ENCODE measurements around the gene THEMIS.

Gene THEMIS

GRCh38 chr6:127855542-127856159, 45.2 kb downstream of the THEMIS start:
- TF ChIP-seq CTCF (IDR thresholded peaks at IDR 0.05) = peak; percentile 34
- no peaks in the 10 kb centered on the region for H3K4me1 Mint-ChIP-seq
- no peak for DNase-seq
- no peaks in the 10 kb centered on the region for H3K36me3 Mint-ChIP-seq (ENCODE audit: low read depth)
- no peak overlapping the region for H3K4me3 Mint-ChIP-seq
- no peak overlapping the region for H3K27ac Mint-ChIP-seq
- no peaks in the 10 kb centered on the region for H3K27me3 Mint-ChIP-seq (ENCODE audit: low read depth, poor library complexity)
- H3K9me3 Mint-ChIP-seq = no peaks in the 10 kb centered on the region

GRCh38 chr6:127854009-127854408, 46.8 kb downstream of the THEMIS start:
- no peaks in the 10 kb centered on the region for H3K9me3 Mint-ChIP-seq
- no peak for DNase-seq
- no peaks in the 10 kb centered on the region for H3K4me1 Mint-ChIP-seq
- no peak overlapping the region for H3K4me3 Mint-ChIP-seq
- no peaks in the 10 kb centered on the region for H3K27me3 Mint-ChIP-seq (ENCODE audit: low read depth, poor library complexity)
- no peaks in the 10 kb centered on the region for H3K36me3 Mint-ChIP-seq (ENCODE audit: low read depth)
- TF ChIP-seq CTCF (IDR thresholded peaks at IDR 0.05) = no peak
- H3K27ac Mint-ChIP-seq = no peak overlapping the region

GRCh38 chr6:127851197-127851596, 49.7 kb downstream of the THEMIS start:
- no peak for DNase-seq
- peaks cover 7% of the 10 kb centered on the region for H3K9me3 Mint-ChIP-seq
- H3K4me1 Mint-ChIP-seq = no peaks in the 10 kb centered on the region
- TF ChIP-seq CTCF (IDR thresholded peaks at IDR 0.05) = no peak
- no peaks in the 10 kb centered on the region for H3K27me3 Mint-ChIP-seq (ENCODE audit: low read depth, poor library complexity)
- H3K36me3 Mint-ChIP-seq (ENCODE audit: low read depth) = no peaks in the 10 kb centered on the region
- H3K27ac Mint-ChIP-seq = no peak overlapping the region
- H3K4me3 Mint-ChIP-seq = no peak overlapping the region

GRCh38 chr6:127845242-127845641, 55.6 kb downstream of the THEMIS start:
- peaks cover 7% of the 10 kb centered on the region for H3K9me3 Mint-ChIP-seq
- DNase-seq = no peak
- H3K4me1 Mint-ChIP-seq = no peaks in the 10 kb centered on the region
- TF ChIP-seq CTCF (IDR thresholded peaks at IDR 0.05) = no peak
- no peaks in the 10 kb centered on the region for H3K27me3 Mint-ChIP-seq (ENCODE audit: low read depth, poor library complexity)
- no peaks in the 10 kb centered on the region for H3K36me3 Mint-ChIP-seq (ENCODE audit: low read depth)
- no peak overlapping the region for H3K4me3 Mint-ChIP-seq
- no peak overlapping the region for H3K27ac Mint-ChIP-seq

GRCh38 chr6:127844529-127844928, 56.3 kb downstream of the THEMIS start:
- Mint-ChIP-seq H3K4me1 (no peaks in the 10 kb centered on the region), H3K27me3 (ENCODE audit: low read depth, poor library complexity) (no peaks in the 10 kb centered on the region), H3K9me3 (peaks cover 7% of the 10 kb centered on the region), H3K36me3 (ENCODE audit: low read depth) (no peaks in the 10 kb centered on the region), H3K27ac (no peak overlapping the region), H3K4me3 (no peak overlapping the region)
- TF ChIP-seq CTCF (IDR thresholded peaks at IDR 0.05) = no peak
- DNase-seq = no peak

- TF ChIP-seq CTCF (IDR thresholded peaks at IDR 0.05) = no peak
Observed at GRCh38 chr6:127843582-127843981, 57.3 kb downstream of the THEMIS start.

More at GRCh38 chr6:127843582-127843981, 57.3 kb downstream of the THEMIS start:
- Mint-ChIP-seq H3K27me3 (ENCODE audit: low read depth, poor library complexity) (no peaks in the 10 kb centered on the region), H3K27ac (no peak overlapping the region), H3K36me3 (ENCODE audit: low read depth) (no peaks in the 10 kb centered on the region), H3K4me3 (no peak overlapping the region), H3K4me1 (no peaks in the 10 kb centered on the region), H3K9me3 (peaks cover 7% of the 10 kb centered on the region)
- no peak for DNase-seq

Data from nephron progenitor cell (in vitro differentiated cells).